Endothelial cell (in vitro differentiated cells): ENCODE results near the gene FAAH2. TPM values are rescaled to one million over a fixed set of nuclear protein-coding genes. Genes with fewer than 3 reads are reported as not detected.

Experiments
- DNase-seq: peaks from one replicate; pipeline ENCODE4 v3.0.0; 2021; ENCODE audit warnings: low spot score
- H3K27ac Mint-ChIP-seq: one replicate; pipeline ENCODE4 v1.8.0; 2021; ENCODE audit warnings: mixed read lengths, inconsistent platforms; ENCODE audit not compliant: unreplicated experiment
- H3K27me3 Mint-ChIP-seq: one replicate; pipeline ENCODE4 v1.8.0; 2021; ENCODE audit warnings: mild to moderate bottlenecking, moderate library complexity, mixed read lengths, inconsistent platforms; ENCODE audit not compliant: unreplicated experiment
- H3K36me3 Mint-ChIP-seq: one replicate; pipeline ENCODE4 v1.8.0; 2021; ENCODE audit warnings: mild to moderate bottlenecking, low read depth, mixed read lengths, inconsistent platforms; ENCODE audit not compliant: unreplicated experiment
- H3K4me1 Mint-ChIP-seq: one replicate; pipeline ENCODE4 v1.8.0; 2021; ENCODE audit warnings: mild to moderate bottlenecking, mixed read lengths, inconsistent platforms; ENCODE audit not compliant: unreplicated experiment
- H3K4me3 Mint-ChIP-seq: one replicate; pipeline ENCODE4 v1.8.0; 2021; ENCODE audit warnings: mild to moderate bottlenecking, mixed read lengths, inconsistent platforms; ENCODE audit not compliant: unreplicated experiment
- H3K9me3 Mint-ChIP-seq: one replicate; pipeline ENCODE4 v1.8.0; 2021; ENCODE audit warnings: mixed read lengths, inconsistent platforms; ENCODE audit not compliant: unreplicated experiment
- long read RNA-seq: library from polyadenylated mRNA; unstranded; transcript quantifications from one replicate; pipeline ENCODE4 v2.0.0, GENCODE V29; 2020; ENCODE audit not compliant: unreplicated experiment
- total RNA-seq: library from RNA; stranded (reverse); fragmentation: NEBNext Ultra II Directional; extraction: Animal tissue kit (Norgen Biotek cat#: 25700); gene quantifications from one replicate; pipeline ENCODE4 v1.2.1, GENCODE V29; 2021; ENCODE audit not compliant: unreplicated experiment
- TF ChIP-seq, protein P1 (sequence below): fragments of 200-600 bp; sonication (generic); IDR thresholded peaks from one replicate; pipeline ENCODE4 v1.5.0; 2021; ENCODE audit warnings: antibody characterized with exemption; ENCODE audit not compliant: unreplicated experiment

FAAH2 gene, protein sequence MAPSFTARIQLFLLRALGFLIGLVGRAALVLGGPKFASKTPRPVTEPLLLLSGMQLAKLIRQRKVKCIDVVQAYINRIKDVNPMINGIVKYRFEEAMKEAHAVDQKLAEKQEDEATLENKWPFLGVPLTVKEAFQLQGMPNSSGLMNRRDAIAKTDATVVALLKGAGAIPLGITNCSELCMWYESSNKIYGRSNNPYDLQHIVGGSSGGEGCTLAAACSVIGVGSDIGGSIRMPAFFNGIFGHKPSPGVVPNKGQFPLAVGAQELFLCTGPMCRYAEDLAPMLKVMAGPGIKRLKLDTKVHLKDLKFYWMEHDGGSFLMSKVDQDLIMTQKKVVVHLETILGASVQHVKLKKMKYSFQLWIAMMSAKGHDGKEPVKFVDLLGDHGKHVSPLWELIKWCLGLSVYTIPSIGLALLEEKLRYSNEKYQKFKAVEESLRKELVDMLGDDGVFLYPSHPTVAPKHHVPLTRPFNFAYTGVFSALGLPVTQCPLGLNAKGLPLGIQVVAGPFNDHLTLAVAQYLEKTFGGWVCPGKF
- total RNA-seq = 4.0 TPM
- long read RNA-seq = 0 reads

DNA sequence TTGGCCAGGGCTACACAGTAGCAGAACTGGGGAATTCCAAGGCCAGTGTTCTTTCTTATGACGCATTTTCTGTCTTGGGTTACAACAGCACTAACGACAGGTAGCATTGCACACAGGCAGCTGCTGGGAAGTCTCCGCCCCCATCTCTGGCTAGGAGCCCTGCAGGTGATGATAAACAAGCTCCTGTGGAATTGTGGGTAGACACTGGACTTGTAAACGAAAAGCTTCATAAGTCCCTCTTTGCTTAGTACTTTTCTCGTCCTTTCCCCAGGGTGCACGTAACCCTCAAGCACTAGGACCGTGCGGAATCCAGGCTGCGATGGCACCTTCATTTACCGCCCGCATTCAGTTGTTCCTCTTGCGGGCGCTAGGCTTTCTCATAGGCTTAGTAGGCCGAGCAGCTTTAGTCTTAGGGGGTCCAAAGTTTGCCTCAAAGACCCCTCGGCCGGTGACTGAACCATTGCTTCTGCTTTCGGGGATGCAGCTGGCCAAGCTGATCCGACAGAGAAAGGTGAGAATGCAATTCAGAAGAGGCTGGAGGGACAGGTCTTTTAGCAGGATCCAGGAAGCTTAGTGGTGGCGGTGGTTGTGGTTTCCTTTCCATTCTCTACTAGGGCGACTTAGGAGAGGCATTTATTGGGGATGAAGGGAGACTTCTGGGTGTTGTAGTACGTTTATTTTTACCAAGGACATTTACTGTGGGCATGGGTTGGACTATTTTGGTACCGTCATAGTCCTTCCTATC lies at the start of gene FAAH2:
Gene FAAH2, plus strand, starts transcription at position 200 of the 745 bp plus-strand sequence. Its CDS starts 120 bp downstream, at position 320.
- Mint-ChIP-seq H3K27me3 (no peaks in the 10 kb centered on the region), H3K4me1 (peaks cover 2% of the 10 kb centered on the region), H3K4me3 (peak within 1 kb of the TSS; percentile 83), H3K27ac (no peak within 1 kb of the TSS), H3K9me3 (no peaks in the 10 kb centered on the region), H3K36me3 (no peaks in the 10 kb centered on the region)
- TF ChIP-seq, protein P1, sequence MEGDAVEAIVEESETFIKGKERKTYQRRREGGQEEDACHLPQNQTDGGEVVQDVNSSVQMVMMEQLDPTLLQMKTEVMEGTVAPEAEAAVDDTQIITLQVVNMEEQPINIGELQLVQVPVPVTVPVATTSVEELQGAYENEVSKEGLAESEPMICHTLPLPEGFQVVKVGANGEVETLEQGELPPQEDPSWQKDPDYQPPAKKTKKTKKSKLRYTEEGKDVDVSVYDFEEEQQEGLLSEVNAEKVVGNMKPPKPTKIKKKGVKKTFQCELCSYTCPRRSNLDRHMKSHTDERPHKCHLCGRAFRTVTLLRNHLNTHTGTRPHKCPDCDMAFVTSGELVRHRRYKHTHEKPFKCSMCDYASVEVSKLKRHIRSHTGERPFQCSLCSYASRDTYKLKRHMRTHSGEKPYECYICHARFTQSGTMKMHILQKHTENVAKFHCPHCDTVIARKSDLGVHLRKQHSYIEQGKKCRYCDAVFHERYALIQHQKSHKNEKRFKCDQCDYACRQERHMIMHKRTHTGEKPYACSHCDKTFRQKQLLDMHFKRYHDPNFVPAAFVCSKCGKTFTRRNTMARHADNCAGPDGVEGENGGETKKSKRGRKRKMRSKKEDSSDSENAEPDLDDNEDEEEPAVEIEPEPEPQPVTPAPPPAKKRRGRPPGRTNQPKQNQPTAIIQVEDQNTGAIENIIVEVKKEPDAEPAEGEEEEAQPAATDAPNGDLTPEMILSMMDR = no peak
- DNase-seq = peak; percentile 12

DNA sequence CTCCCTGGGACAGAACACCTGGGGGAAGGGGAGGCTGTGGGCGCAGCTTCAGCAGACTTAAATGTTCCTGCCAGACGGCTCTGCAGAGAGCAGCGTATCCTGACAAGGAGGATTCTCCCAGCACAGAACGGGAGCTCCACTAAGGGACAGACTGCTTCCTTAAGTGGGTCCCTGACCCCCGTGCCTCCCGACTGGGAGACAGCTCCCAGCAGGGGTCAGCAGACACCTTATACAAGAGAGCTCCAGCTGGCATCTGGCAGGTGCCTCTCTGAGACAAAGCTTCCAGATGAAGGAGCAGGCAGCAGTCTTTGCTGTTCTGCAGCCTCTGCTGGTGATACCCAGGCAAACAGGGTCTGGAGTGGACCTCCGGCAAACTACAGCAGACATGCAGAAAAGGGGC lies 44.5 kb upstream of the FAAH2 start:
- Mint-ChIP-seq H3K27me3 (no peaks in the 10 kb centered on the region), H3K36me3 (no peaks in the 10 kb centered on the region)

DNA sequence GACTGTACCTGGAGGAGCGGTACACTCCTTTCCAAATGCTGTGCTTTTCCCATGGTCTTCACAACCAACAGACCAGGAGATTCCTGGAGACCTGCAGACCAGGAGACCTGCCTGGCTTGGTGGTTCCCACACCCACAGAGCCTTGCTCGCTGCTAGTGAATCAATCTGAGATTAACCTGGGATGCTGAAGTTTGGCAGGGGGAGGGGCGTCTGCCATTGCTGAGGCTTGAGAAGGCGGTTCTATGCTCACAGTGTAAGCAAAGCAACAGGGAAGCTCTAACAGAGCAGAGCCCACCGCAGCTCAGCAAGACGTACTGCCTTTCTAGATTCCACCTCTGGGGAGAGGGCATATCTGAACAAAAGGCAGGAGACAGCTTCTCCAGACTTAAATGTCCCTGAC lies 34.5 kb upstream of the FAAH2 start:
- TF ChIP-seq, protein P1 = no peak
- peaks cover 5% of the 10 kb centered on the region for H3K9me3 Mint-ChIP-seq

More for the DNA sequence above, 44.5 kb upstream of the FAAH2 start:
- DNase-seq = no peak
- TF ChIP-seq, protein P1 = no peak
- Mint-ChIP-seq H3K27ac (no peak overlapping the region), H3K4me3 (no peak overlapping the region), H3K9me3 (peaks cover 11% of the 10 kb centered on the region), H3K4me1 (no peaks in the 10 kb centered on the region)

DNA sequence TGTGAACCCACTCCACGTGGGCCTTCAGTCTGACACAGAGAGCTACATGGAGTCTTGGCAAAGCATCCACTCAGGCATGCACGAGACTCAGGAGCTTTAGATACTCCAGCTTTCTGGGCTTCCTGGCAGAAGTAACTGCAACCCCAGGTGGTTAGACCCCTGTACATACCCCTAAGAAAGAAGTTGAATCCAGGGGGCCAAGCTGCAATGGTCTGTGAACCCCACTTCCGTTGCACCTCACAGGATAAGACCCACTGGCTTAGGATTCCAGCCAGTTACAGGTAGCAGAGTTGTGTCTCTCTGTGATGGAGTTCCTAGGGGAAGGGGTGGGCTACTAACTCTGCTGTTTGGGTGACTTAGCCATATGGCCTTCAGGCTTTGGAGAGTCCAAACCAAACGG lies 21.4 kb upstream of the FAAH2 start:
- no peaks in the 10 kb centered on the region for H3K9me3 Mint-ChIP-seq
- no peaks in the 10 kb centered on the region for H3K36me3 Mint-ChIP-seq
- H3K4me1 Mint-ChIP-seq = no peaks in the 10 kb centered on the region
- H3K27me3 Mint-ChIP-seq = no peaks in the 10 kb centered on the region
- H3K4me3 Mint-ChIP-seq = no peak overlapping the region
- no peak for DNase-seq
- H3K27ac Mint-ChIP-seq = no peak overlapping the region
- TF ChIP-seq, protein P1 = no peak

More for the DNA sequence above, 34.5 kb upstream of the FAAH2 start:
- Mint-ChIP-seq H3K4me3 (no peak overlapping the region), H3K27ac (no peak overlapping the region), H3K27me3 (peaks cover 5% of the 10 kb centered on the region), H3K4me1 (no peaks in the 10 kb centered on the region), H3K36me3 (peaks cover 17% of the 10 kb centered on the region)
- no peak for DNase-seq
